ENCODE data around the gene USP17L18. TPM values are rescaled to one million over a fixed set of nuclear protein-coding genes. Genes with fewer than 3 reads are reported as not detected.
"Not testable (repeated sequence)": the region's sequence is repeated elsewhere in the genome, so short reads cannot be mapped to it uniquely, and the experiment has no call there.

The USP17L18 gene
- total RNA-seq (not detected), polyA plus RNA-seq (not detected)

- POLR2A ChIA-PET; H3K4me3 ChIP-seq (ENCODE audit: low read length): not testable (repeated sequence)
- DNase-seq, result peak in 3 of 5 donors; percentile 0 to 32 (median 1)
Observed at GRCh38 chr4:9247953-9248680, at the start of gene USP17L18. Gene USP17L18, plus strand, starts transcription at chr4:9248630. Its CDS starts 0 bp downstream, at chr4:9248630.

GRCh38 chr4:9210357-9210756 lies 38.1 kb upstream of the USP17L18 start, which contains the start of gene USP17L10:
Gene USP17L10, plus strand, starts transcription at chr4:9210657. Its CDS starts 0 bp downstream, at chr4:9210657.
- H3K27me3 Mint-ChIP-seq; H3K9me3 Mint-ChIP-seq; CTCF ChIA-PET; H3K4me3 ChIP-seq (ENCODE audit: low read length); H3K4me3 Mint-ChIP-seq; H3K27me3 ChIP-seq (ENCODE audit: insufficient read depth, low read length, poor library complexity, severe bottlenecking); POLR2A ChIA-PET; H3K36me3 Mint-ChIP-seq; H3K36me3 ChIP-seq (ENCODE audit: insufficient read depth, low read length); DNase-seq; H3K27ac Mint-ChIP-seq; H3K27ac ChIP-seq (ENCODE audit: low read depth, low read length); H3K4me1 ChIP-seq (ENCODE audit: insufficient read depth, low read length); H3K4me1 Mint-ChIP-seq; H3K9me3 ChIP-seq (ENCODE audit: low read length): not testable (repeated sequence)

More at GRCh38 chr4:9247953-9248680, at the start of gene USP17L18:
- H3K9me3 ChIP-seq (ENCODE audit: low read length); H3K27ac ChIP-seq (ENCODE audit: low read depth, low read length); CTCF ChIA-PET; H3K4me1 Mint-ChIP-seq; H3K36me3 ChIP-seq (ENCODE audit: insufficient read depth, low read length); H3K27me3 ChIP-seq (ENCODE audit: insufficient read depth, low read length, poor library complexity, severe bottlenecking); H3K4me1 ChIP-seq (ENCODE audit: insufficient read depth, low read length); H3K4me3 Mint-ChIP-seq; H3K36me3 Mint-ChIP-seq; H3K27me3 Mint-ChIP-seq; H3K9me3 Mint-ChIP-seq; H3K27ac Mint-ChIP-seq: not testable (repeated sequence)

GRCh38 chr4:9214701-9215100 lies 33.7 kb upstream of the USP17L18 start:
- H3K27ac Mint-ChIP-seq; H3K4me3 Mint-ChIP-seq; H3K4me3 ChIP-seq (ENCODE audit: low read length); H3K9me3 ChIP-seq (ENCODE audit: low read length); H3K27me3 ChIP-seq (ENCODE audit: insufficient read depth, low read length, poor library complexity, severe bottlenecking); H3K4me1 Mint-ChIP-seq; H3K27me3 Mint-ChIP-seq; POLR2A ChIA-PET; H3K9me3 Mint-ChIP-seq; H3K4me1 ChIP-seq (ENCODE audit: insufficient read depth, low read length); CTCF ChIA-PET; H3K27ac ChIP-seq (ENCODE audit: low read depth, low read length); H3K36me3 Mint-ChIP-seq; H3K36me3 ChIP-seq (ENCODE audit: insufficient read depth, low read length): not testable (repeated sequence)
- DNase-seq, result peak in 1 of 5 donors; percentile 12

- H3K4me3 ChIP-seq (ENCODE audit: low read length); POLR2A ChIA-PET; H3K27ac Mint-ChIP-seq; H3K27me3 ChIP-seq (ENCODE audit: insufficient read depth, low read length, poor library complexity, severe bottlenecking); H3K4me3 Mint-ChIP-seq; H3K27me3 Mint-ChIP-seq; H3K4me1 ChIP-seq (ENCODE audit: insufficient read depth, low read length); H3K36me3 ChIP-seq (ENCODE audit: insufficient read depth, low read length); H3K9me3 Mint-ChIP-seq; H3K27ac ChIP-seq (ENCODE audit: low read depth, low read length); H3K9me3 ChIP-seq (ENCODE audit: low read length); CTCF ChIA-PET; H3K4me1 Mint-ChIP-seq; H3K36me3 Mint-ChIP-seq; DNase-seq: not testable (repeated sequence)
Observed at GRCh38 chr4:9215105-9215504, 33.3 kb upstream of the USP17L18 start, which contains the start of gene USP17L11. Gene USP17L11, plus strand, starts transcription at chr4:9215405. Its CDS starts 0 bp downstream, at chr4:9215405.

- H3K4me1 ChIP-seq (ENCODE audit: insufficient read depth, low read length); POLR2A ChIA-PET; H3K9me3 Mint-ChIP-seq; H3K27me3 Mint-ChIP-seq; H3K4me3 ChIP-seq (ENCODE audit: low read length); H3K9me3 ChIP-seq (ENCODE audit: low read length); H3K27ac ChIP-seq (ENCODE audit: low read depth, low read length); H3K27ac Mint-ChIP-seq; H3K4me3 Mint-ChIP-seq; DNase-seq; H3K36me3 Mint-ChIP-seq; H3K4me1 Mint-ChIP-seq; CTCF ChIA-PET; H3K27me3 ChIP-seq (ENCODE audit: insufficient read depth, low read length, poor library complexity, severe bottlenecking); H3K36me3 ChIP-seq (ENCODE audit: insufficient read depth, low read length): not testable (repeated sequence)
Observed at GRCh38 chr4:9219852-9220251, 28.6 kb upstream of the USP17L18 start, which contains the start of gene USP17L12. Gene USP17L12, plus strand, starts transcription at chr4:9220152. Its CDS starts 0 bp downstream, at chr4:9220152.

- H3K27me3 Mint-ChIP-seq; H3K9me3 Mint-ChIP-seq; H3K36me3 Mint-ChIP-seq; H3K27me3 ChIP-seq (ENCODE audit: insufficient read depth, low read length, poor library complexity, severe bottlenecking); H3K36me3 ChIP-seq (ENCODE audit: insufficient read depth, low read length); H3K4me3 ChIP-seq (ENCODE audit: low read length); POLR2A ChIA-PET; H3K4me1 Mint-ChIP-seq; CTCF ChIA-PET; H3K4me1 ChIP-seq (ENCODE audit: insufficient read depth, low read length); DNase-seq; H3K9me3 ChIP-seq (ENCODE audit: low read length); H3K27ac ChIP-seq (ENCODE audit: low read depth, low read length); H3K27ac Mint-ChIP-seq; H3K4me3 Mint-ChIP-seq: not testable (repeated sequence)
Observed at GRCh38 chr4:9224596-9224995, 23.8 kb upstream of the USP17L18 start, which contains the start of gene USP17L13. Gene USP17L13, plus strand, starts transcription at chr4:9224896. Its CDS starts 0 bp downstream, at chr4:9224896.

- H3K27me3 Mint-ChIP-seq; H3K9me3 Mint-ChIP-seq; H3K4me3 ChIP-seq (ENCODE audit: low read length); H3K36me3 Mint-ChIP-seq; H3K27ac ChIP-seq (ENCODE audit: low read depth, low read length); H3K27me3 ChIP-seq (ENCODE audit: insufficient read depth, low read length, poor library complexity, severe bottlenecking); H3K4me1 Mint-ChIP-seq; H3K36me3 ChIP-seq (ENCODE audit: insufficient read depth, low read length); H3K4me1 ChIP-seq (ENCODE audit: insufficient read depth, low read length); DNase-seq; POLR2A ChIA-PET; CTCF ChIA-PET; H3K4me3 Mint-ChIP-seq; H3K9me3 ChIP-seq (ENCODE audit: low read length); H3K27ac Mint-ChIP-seq: not testable (repeated sequence)
Observed at GRCh38 chr4:9230249-9230648, 18.2 kb upstream of the USP17L18 start.

- H3K9me3 ChIP-seq (ENCODE audit: low read length); H3K4me3 ChIP-seq (ENCODE audit: low read length); H3K9me3 Mint-ChIP-seq; H3K27me3 Mint-ChIP-seq; H3K27me3 ChIP-seq (ENCODE audit: insufficient read depth, low read length, poor library complexity, severe bottlenecking); H3K4me1 ChIP-seq (ENCODE audit: insufficient read depth, low read length); DNase-seq; H3K4me1 Mint-ChIP-seq; POLR2A ChIA-PET; H3K36me3 Mint-ChIP-seq; H3K4me3 Mint-ChIP-seq; H3K27ac Mint-ChIP-seq; CTCF ChIA-PET; H3K36me3 ChIP-seq (ENCODE audit: insufficient read depth, low read length); H3K27ac ChIP-seq (ENCODE audit: low read depth, low read length): not testable (repeated sequence)
Observed at GRCh38 chr4:9234085-9234484, 14.3 kb upstream of the USP17L18 start, which contains the start of gene USP17L15. Gene USP17L15, plus strand, starts transcription at chr4:9234385. Its CDS starts 0 bp downstream, at chr4:9234385.
